HepG2 (cell line): Measurements from ENCODE around the gene FKBP8. TPM values are rescaled to one million over a fixed set of nuclear protein-coding genes. Genes with fewer than 3 reads are reported as not detected.

Source experiments
- ATAD3A ChIP-seq: sonication (generic); formaldehyde crosslinking; IDR thresholded peaks from 2 replicates; pipeline ENCODE4 v1.4.0; 2020; ENCODE audit warnings: missing genetic modification reagents
- BRCA1 ChIP-seq: sonication (generic); formaldehyde crosslinking; IDR thresholded peaks from 2 replicates; pipeline ENCODE4 v1.4.0; 2020; ENCODE audit warnings: missing genetic modification reagents
- CC2D1A ChIP-seq: sonication (generic); formaldehyde crosslinking; IDR thresholded peaks from 2 replicates; pipeline ENCODE4 v1.8.1; 2023; ENCODE audit warnings: mild to moderate bottlenecking, missing genetic modification reagents
- CEBPB ChIP-seq: IDR thresholded peaks from 2 replicates; pipeline ENCODE4 v1.6.1; 2011; ENCODE audit warnings: low read depth, low read length, improper control_type of control experiment, borderline replicate concordance
- ETV5 ChIP-seq: IDR thresholded peaks from 2 replicates; pipeline ENCODE4 v1.6.1; 2018; ENCODE audit warnings: missing biosample characterization, missing genetic modification reagents, inconsistent platforms, borderline replicate concordance
- GLI4 ChIP-seq: sonication (generic); formaldehyde crosslinking; IDR thresholded peaks from 2 replicates; pipeline ENCODE4 v1.5.1; 2020; ENCODE audit warnings: missing genetic modification reagents, mild to moderate bottlenecking, moderate library complexity, borderline replicate concordance
- KIAA2018 ChIP-seq: sonication (generic); formaldehyde crosslinking; IDR thresholded peaks from 2 replicates; pipeline ENCODE4 v1.5.0; 2020; ENCODE audit warnings: mild to moderate bottlenecking, missing genetic modification reagents, borderline replicate concordance
- KMT2A ChIP-seq: sonication (generic); formaldehyde crosslinking; IDR thresholded peaks from 2 replicates; pipeline ENCODE4 v1.4.0; 2020; ENCODE audit warnings: missing genetic modification reagents
- LCORL ChIP-seq, 2 experiments: fragments of 450-650 bp in 1 of 2; sonication (generic) in 1 of 2; formaldehyde crosslinking in 1 of 2; IDR thresholded peaks; 2 replicates each; pipeline versions ENCODE4 v1.5.0 to v1.6.1; 2017 to 2020; ENCODE audit warnings: antibody characterized with exemption in 1 of 2, missing genetic modification reagents in 1 of 2
- MYPOP ChIP-seq: sonication (generic); formaldehyde crosslinking; IDR thresholded peaks from 2 replicates; pipeline ENCODE4 v1.8.1; 2023; ENCODE audit warnings: mild to moderate bottlenecking, moderate library complexity, missing genetic modification reagents
- REPIN1 ChIP-seq: sonication (generic); formaldehyde crosslinking; IDR thresholded peaks from 2 replicates; pipeline ENCODE4 v1.8.0; 2022; ENCODE audit warnings: missing genetic modification reagents, low read depth, mild to moderate bottlenecking, borderline replicate concordance
- TBX3 ChIP-seq: fragments of 450-650 bp; IDR thresholded peaks from 2 replicates; pipeline ENCODE4 v1.6.1; 2017; ENCODE audit warnings: antibody characterized with exemption, mild to moderate bottlenecking, inconsistent platforms, borderline replicate concordance
- ZNF33B ChIP-seq: sonication (generic); formaldehyde crosslinking; IDR thresholded peaks from 2 replicates; pipeline ENCODE4 v1.5.1; 2020; ENCODE audit warnings: mild to moderate bottlenecking, missing genetic modification reagents
- ZNF749 ChIP-seq: sonication (generic); formaldehyde crosslinking; IDR thresholded peaks from 2 replicates; pipeline ENCODE4 v1.8.0; 2022; ENCODE audit warnings: mild to moderate bottlenecking, missing genetic modification reagents, moderate library complexity, borderline replicate concordance
- ZSCAN22 ChIP-seq: sonication (generic); formaldehyde crosslinking; IDR thresholded peaks from 2 replicates; pipeline ENCODE4 v1.4.0; 2020; ENCODE audit warnings: mild to moderate bottlenecking, missing genetic modification reagents
- ZZZ3 ChIP-seq: sonication (generic); formaldehyde crosslinking; IDR thresholded peaks from 2 replicates; pipeline ENCODE4 v1.4.0; 2020; ENCODE audit warnings: missing genetic modification reagents, mild to moderate bottlenecking, borderline replicate concordance
- polyA plus RNA-seq, 8 experiments: library from polyadenylated mRNA; depleted of rRNA in 3 of 8; stranded (reverse) in 7 of 8; unstranded in 1 of 8; fragments of >200 nt; fragmentation: Illumina TruSeq in 4 of 8; extraction: Trizol in 4 of 8; gene quantifications; 2 replicates each; pipeline versions ENCODE4 v1.2.1 to v1.2.3, GENCODE V29; 2011 to 2016; ENCODE audit warnings: low read depth in 4 of 8, missing spikeins in 1 of 8, mixed read lengths in 1 of 8; ENCODE audit not compliant: insufficient read depth in 1 of 8
- total RNA-seq, 5 experiments: library from RNA; depleted of rRNA; stranded (reverse); fragments of >200 nt; fragmentation: Illumina TruSeq; extraction: Trizol; gene quantifications; 2 replicates each; pipeline ENCODE4 v1.2.3, GENCODE V29; 2016; ENCODE audit warnings: low read depth in 1 of 5
- TF ChIP-seq, protein P1 (sequence below): sonication (generic); formaldehyde crosslinking; IDR thresholded peaks from 2 replicates; pipeline ENCODE4 v1.4.0; 2020; ENCODE audit warnings: low read depth, mild to moderate bottlenecking, missing genetic modification reagents
- TF ChIP-seq, protein P2 (sequence below): sonication (generic); formaldehyde crosslinking; IDR thresholded peaks from 2 replicates; pipeline ENCODE4 v1.4.0; 2020; ENCODE audit warnings: mild to moderate bottlenecking, missing genetic modification reagents

The FKBP8 gene
- total and polyA plus RNA-seq, 2 of the 13 experiments (the other 11 are each of a cell fraction or from before 2014, with no cell fraction given), result 81.7 to 93.9 TPM

- TF ChIP-seq KIAA2018 (CRISPR knock-in tag), result no peak
- TF ChIP-seq BRCA1 (CRISPR knock-in tag), result no peak
- TF ChIP-seq ZSCAN22 (CRISPR knock-in tag), result no peak
- TF ChIP-seq CC2D1A (CRISPR knock-in tag), result no peak
- no peak for TF ChIP-seq LCORL (IDR thresholded peaks at IDR 0.05)
- TF ChIP-seq LCORL (CRISPR knock-in tag; IDR thresholded peaks at IDR 0.05), result no peak
- no peak for TF ChIP-seq GLI4 (CRISPR knock-in tag)
- no peak for TF ChIP-seq REPIN1
- peak; percentile 65; the same call in 1 of the 2 replicates for TF ChIP-seq CEBPB
- no peak for TF ChIP-seq MYPOP (CRISPR knock-in tag)
- TF ChIP-seq, protein P1, sequence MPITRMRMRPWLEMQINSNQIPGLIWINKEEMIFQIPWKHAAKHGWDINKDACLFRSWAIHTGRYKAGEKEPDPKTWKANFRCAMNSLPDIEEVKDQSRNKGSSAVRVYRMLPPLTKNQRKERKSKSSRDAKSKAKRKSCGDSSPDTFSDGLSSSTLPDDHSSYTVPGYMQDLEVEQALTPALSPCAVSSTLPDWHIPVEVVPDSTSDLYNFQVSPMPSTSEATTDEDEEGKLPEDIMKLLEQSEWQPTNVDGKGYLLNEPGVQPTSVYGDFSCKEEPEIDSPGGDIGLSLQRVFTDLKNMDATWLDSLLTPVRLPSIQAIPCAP (CRISPR knock-in tag), result no peak
- TF ChIP-seq ATAD3A (CRISPR knock-in tag), result no peak
- no peak for TF ChIP-seq ZNF749
- no peak for TF ChIP-seq ETV5 (CRISPR knock-in tag)
- no peak for TF ChIP-seq ZNF33B (CRISPR knock-in tag)
- no peak for TF ChIP-seq TBX3
- no peak for TF ChIP-seq KMT2A (CRISPR knock-in tag)
- TF ChIP-seq ZZZ3 (CRISPR knock-in tag), result no peak
- TF ChIP-seq, protein P2, sequence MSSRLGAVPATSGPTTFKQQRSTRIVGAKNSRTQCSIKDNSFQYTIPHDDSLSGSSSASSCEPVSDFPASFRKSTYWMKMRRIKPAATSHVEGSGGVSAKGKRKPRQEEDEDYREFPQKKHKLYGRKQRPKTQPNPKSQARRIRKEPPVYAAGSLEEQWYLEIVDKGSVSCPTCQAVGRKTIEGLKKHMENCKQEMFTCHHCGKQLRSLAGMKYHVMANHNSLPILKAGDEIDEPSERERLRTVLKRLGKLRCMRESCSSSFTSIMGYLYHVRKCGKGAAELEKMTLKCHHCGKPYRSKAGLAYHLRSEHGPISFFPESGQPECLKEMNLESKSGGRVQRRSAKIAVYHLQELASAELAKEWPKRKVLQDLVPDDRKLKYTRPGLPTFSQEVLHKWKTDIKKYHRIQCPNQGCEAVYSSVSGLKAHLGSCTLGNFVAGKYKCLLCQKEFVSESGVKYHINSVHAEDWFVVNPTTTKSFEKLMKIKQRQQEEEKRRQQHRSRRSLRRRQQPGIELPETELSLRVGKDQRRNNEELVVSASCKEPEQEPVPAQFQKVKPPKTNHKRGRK (CRISPR knock-in tag), result no peak
Measured at GRCh38 chr19:18587962-18588610, 44.7 kb upstream of the FKBP8 start (continued).
